ENCODE measurements around the gene EXOC3L1.

- no peak for TF ChIP-seq CTCF (IDR thresholded peaks at IDR 0.05)
- no peak for TF ChIP-seq POLR2A (IDR thresholded peaks at IDR 0.05)
- TF ChIP-seq EP300 (IDR thresholded peaks at IDR 0.05): no peak
- no peak for TF ChIP-seq POLR2AphosphoS5 (IDR thresholded peaks at IDR 0.05)
Observed at GRCh38 chr16:67137605-67138004, 52.3 kb downstream of the EXOC3L1 start.
